Natural killer cell (primary cell): Measurements from ENCODE around the gene PSMD13. TPM values are rescaled to one million over a fixed set of nuclear protein-coding genes. Genes with fewer than 3 reads are reported as not detected.

ENCODE experiments used
- ATAC-seq, 3 donors: fragments of 150-1000 bp in 2 of 3; fragments of 200-7000 bp in 1 of 3; cut with Tn5 transposase; 1 replicate in 1 of 3; 2 replicates in 2 of 3; pipeline ENCODE4 v1.10.0; 2021; ENCODE audit warnings: mild to moderate bottlenecking in 2 of 3, moderate library complexity in 2 of 3
- DNase-seq, 2 donors: peaks; one replicate each; pipeline versions ENCODE4 v3.0.0 to v3.0.0-alpha.2; 2013 to 2021; ENCODE audit warnings: mixed read lengths in 1 of 2
- H3K27ac ChIP-seq: one replicate; pipeline ENCODE4 v1.5.1; 2013; ENCODE audit warnings: mild to moderate bottlenecking, low read length
- H3K27me3 ChIP-seq: one replicate; pipeline ENCODE4 v1.6.1; 2013; ENCODE audit warnings: low read length; ENCODE audit not compliant: control insufficient read depth, insufficient read depth
- H3K36me3 ChIP-seq: one replicate; pipeline ENCODE4 v1.6.1; 2013; ENCODE audit warnings: low read length; ENCODE audit not compliant: control insufficient read depth, insufficient read depth
- H3K4me1 ChIP-seq: one replicate; pipeline ENCODE4 v1.6.1; 2013; ENCODE audit warnings: low read length; ENCODE audit not compliant: control insufficient read depth, insufficient read depth
- H3K4me3 ChIP-seq: one replicate; pipeline ENCODE4 v1.5.1; 2013; ENCODE audit warnings: low read length
- H3K9me3 ChIP-seq: one replicate; pipeline ENCODE4 v1.6.1; 2013; ENCODE audit warnings: low read length; ENCODE audit not compliant: control insufficient read depth, insufficient read depth
- H3K27ac Mint-ChIP-seq, 2 donors: one replicate each; pipeline ENCODE4 v1.8.0; 2022; ENCODE audit warnings: mild to moderate bottlenecking in 2 of 2, mixed read lengths in 2 of 2, moderate library complexity in 1 of 2
- H3K27me3 Mint-ChIP-seq, 2 donors: one replicate each; pipeline ENCODE4 v1.8.0; 2022; ENCODE audit warnings: low read depth in 2 of 2, mixed read lengths in 2 of 2
- H3K36me3 Mint-ChIP-seq: one replicate; pipeline ENCODE4 v1.8.0; 2022; ENCODE audit warnings: mixed read lengths
- H3K4me1 Mint-ChIP-seq, 2 donors: one replicate each; pipeline ENCODE4 v1.8.0; 2022; ENCODE audit warnings: mixed read lengths in 2 of 2
- H3K4me3 Mint-ChIP-seq: one replicate; pipeline ENCODE4 v1.8.0; 2022; ENCODE audit warnings: mild to moderate bottlenecking, moderate library complexity, mixed read lengths
- H3K9me3 Mint-ChIP-seq, 2 donors: one replicate each; pipeline ENCODE4 v1.8.0; 2022; ENCODE audit warnings: mixed read lengths in 2 of 2
- WGBS: methylation state at CpG from one replicate; pipeline ENCODE4 v1.1.7; 2013; ENCODE audit warnings: missing lambda C conversion rate; ENCODE audit not compliant: insufficient coverage; 5-methylcytosine and 5-hydroxymethylcytosine counted together
- intact Hi-C: fragments of 100-400 bp; cut with micrococcal nuclease; formaldehyde crosslinking; loops from one replicate; pipeline ENCODE4 v1.14.2; 2022
- total RNA-seq, 4 donors: library from RNA; stranded (reverse); fragments of 120-200 nt in 1 of 4; gene quantifications; one replicate each; pipeline versions ENCODE4 v1.2.3 to v1.2.4, GENCODE V29; 2013 to 2022
- TF ChIP-seq, protein P1 (sequence below): fragments of 200-600 bp; IDR thresholded peaks from one replicate; pipeline ENCODE4 v1.8.0; 2022; ENCODE audit warnings: antibody characterized with exemption

PSMD13 gene
- total RNA-seq, 3 donors from 2014 or later (not counting 1 experiment from before 2014, with no cell fraction given) = 94.6 to 111 (median 104) TPM

DNA sequence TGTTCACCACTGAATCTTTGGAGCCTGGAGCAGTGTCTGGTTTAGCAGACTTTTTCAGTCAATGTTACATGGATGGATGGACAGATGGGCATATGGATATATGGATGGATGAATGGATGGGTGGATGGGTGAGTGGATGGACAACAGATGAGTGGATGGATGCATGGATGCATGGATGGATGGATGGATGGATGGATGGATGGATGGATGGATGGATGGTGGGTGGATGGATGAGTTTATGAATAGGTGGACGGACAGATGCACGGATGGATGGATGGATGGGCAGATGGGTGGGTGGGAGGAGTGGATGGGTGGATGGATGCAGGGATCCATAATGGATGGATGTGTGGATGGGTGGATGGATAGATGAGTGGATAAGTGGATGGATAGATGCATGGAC is 19.0 kb downstream of the PSMD13 start:
- WGBS = 99% methylated on average over 2 of the region's 2 CpGs
- no peak overlapping the region for H3K4me3 ChIP-seq
- no peak overlapping the region for H3K27ac Mint-ChIP-seq
- H3K4me1 Mint-ChIP-seq = peaks cover 0 to 3% of the 10 kb centered on the region in 2 donors
- TF ChIP-seq, protein P1, sequence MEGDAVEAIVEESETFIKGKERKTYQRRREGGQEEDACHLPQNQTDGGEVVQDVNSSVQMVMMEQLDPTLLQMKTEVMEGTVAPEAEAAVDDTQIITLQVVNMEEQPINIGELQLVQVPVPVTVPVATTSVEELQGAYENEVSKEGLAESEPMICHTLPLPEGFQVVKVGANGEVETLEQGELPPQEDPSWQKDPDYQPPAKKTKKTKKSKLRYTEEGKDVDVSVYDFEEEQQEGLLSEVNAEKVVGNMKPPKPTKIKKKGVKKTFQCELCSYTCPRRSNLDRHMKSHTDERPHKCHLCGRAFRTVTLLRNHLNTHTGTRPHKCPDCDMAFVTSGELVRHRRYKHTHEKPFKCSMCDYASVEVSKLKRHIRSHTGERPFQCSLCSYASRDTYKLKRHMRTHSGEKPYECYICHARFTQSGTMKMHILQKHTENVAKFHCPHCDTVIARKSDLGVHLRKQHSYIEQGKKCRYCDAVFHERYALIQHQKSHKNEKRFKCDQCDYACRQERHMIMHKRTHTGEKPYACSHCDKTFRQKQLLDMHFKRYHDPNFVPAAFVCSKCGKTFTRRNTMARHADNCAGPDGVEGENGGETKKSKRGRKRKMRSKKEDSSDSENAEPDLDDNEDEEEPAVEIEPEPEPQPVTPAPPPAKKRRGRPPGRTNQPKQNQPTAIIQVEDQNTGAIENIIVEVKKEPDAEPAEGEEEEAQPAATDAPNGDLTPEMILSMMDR = no peak
- intact Hi-C loops = no loop called here
- H3K36me3 ChIP-seq = peaks cover 22% of the 10 kb centered on the region
- peaks cover 0 to 3% of the 10 kb centered on the region in 2 donors for H3K27me3 Mint-ChIP-seq
- no peak overlapping the region for H3K4me3 Mint-ChIP-seq
- no peaks in the 10 kb centered on the region for H3K9me3 ChIP-seq
- DNase-seq (no peak), ATAC-seq (no peak)
- H3K9me3 Mint-ChIP-seq = no peaks in the 10 kb centered on the region
- no peaks in the 10 kb centered on the region for H3K27me3 ChIP-seq
- H3K4me1 ChIP-seq = peaks cover 16% of the 10 kb centered on the region
- peaks cover 13% of the 10 kb centered on the region for H3K36me3 Mint-ChIP-seq
- H3K27ac ChIP-seq = no peak overlapping the region

DNA sequence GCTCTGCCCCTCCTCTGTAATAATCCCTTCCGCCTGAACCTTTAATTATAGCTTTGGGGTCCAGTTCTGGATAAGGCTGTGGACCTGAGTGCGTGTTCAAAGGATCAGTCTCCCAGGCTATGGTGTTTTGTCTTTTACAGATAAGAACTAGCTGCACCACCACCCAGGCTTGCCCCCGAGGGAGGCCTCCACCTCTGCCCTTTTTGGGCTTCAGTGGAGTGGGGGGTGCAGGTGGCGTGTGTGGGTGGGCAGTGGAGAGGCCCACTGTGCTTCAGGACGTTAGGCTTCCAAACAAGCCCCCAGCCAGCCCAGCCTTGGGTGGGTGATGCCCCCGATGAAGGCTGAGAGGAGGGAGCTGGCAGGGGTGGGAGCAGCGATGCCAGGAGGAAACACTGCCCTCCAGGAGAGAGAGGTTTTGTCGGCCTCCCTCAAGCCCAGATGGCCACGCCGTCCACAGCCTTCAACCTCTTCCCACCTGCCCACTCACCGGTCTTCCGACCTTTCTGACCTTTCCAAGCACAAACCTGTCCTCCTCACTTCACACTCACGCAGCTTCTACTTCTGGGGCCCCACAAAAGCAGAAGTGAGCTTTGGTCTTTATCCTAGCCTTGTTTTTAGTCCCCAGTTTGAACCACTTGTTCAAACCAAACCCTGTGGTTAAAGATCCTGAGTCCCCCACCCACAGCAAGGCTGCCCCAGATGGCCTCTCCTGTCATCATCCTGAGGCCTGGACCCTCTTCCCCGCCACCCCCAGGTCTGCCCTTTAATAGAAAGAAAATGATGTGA is 20.4 kb downstream of the PSMD13 start:
- H3K4me1 ChIP-seq = peaks cover 12% of the 10 kb centered on the region
- Mint-ChIP-seq H3K4me3 (no peak overlapping the region), H3K27me3 (peaks cover 0 to 3% of the 10 kb centered on the region in 2 donors), H3K9me3 (no peaks in the 10 kb centered on the region), H3K36me3 (peaks cover 7% of the 10 kb centered on the region), H3K27ac (no peak overlapping the region), H3K4me1 (no peaks in the 10 kb centered on the region)
- ATAC-seq (no peak), DNase-seq (no peak)
- no peak overlapping the region for H3K4me3 ChIP-seq
- TF ChIP-seq, protein P1 = no peak
- no peaks in the 10 kb centered on the region for H3K27me3 ChIP-seq
- intact Hi-C loops = no loop called here
- WGBS = 58% methylated on average over 14 of the region's 14 CpGs
- H3K36me3 ChIP-seq = peaks cover 16% of the 10 kb centered on the region
- no peaks in the 10 kb centered on the region for H3K9me3 ChIP-seq
- no peak overlapping the region for H3K27ac ChIP-seq

DNA sequence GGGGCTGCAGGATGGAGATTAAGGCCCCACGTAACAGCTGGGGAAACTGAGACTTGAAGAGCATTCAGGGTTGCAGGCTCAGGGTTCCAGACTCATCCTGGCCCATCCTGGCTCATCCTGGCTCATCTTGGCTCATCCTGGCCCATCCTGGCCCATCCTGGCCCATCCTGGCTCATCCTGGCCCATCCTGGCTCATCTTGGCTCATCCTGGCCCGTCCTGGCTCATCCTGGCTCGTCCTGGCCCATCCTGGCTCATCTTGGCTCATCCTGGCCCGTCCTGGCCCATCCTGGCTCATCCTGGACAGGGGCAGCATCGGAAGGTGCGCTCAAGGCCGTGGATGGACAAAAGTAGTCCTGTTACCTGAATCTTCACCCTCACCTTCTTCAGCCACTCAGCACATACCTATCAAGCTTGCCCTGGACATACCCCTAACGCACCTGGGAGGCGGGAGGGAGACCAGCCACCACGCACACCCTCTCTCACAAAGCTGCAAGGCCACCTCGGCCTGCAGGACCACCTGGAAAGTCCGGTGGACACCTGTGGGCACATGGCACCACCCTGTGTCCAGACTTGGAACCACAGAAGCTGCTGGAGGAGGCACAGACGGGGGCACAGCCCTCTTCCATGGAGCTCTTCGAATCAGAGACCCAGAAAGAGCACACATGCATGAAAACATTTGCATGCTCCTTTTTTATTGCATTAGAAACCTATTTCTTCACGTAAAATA is 21.2 kb downstream of the PSMD13 start:
- no peak overlapping the region for H3K27ac ChIP-seq
- H3K36me3 ChIP-seq = peaks cover 8% of the 10 kb centered on the region
- intact Hi-C loops = no loop called here
- H3K27me3 Mint-ChIP-seq = peaks cover 0 to 3% of the 10 kb centered on the region in 2 donors
- H3K9me3 ChIP-seq = no peaks in the 10 kb centered on the region
- no peaks in the 10 kb centered on the region for H3K9me3 Mint-ChIP-seq
- H3K27me3 ChIP-seq = no peaks in the 10 kb centered on the region
- H3K4me1 Mint-ChIP-seq = no peaks in the 10 kb centered on the region
- TF ChIP-seq, protein P1 = no peak
- H3K27ac Mint-ChIP-seq = no peak overlapping the region
- no peak overlapping the region for H3K4me3 ChIP-seq
- peaks cover 12% of the 10 kb centered on the region for H3K4me1 ChIP-seq
- no peaks in the 10 kb centered on the region for H3K36me3 Mint-ChIP-seq
- ATAC-seq (no peak), DNase-seq (peak in 1 of 2 donors; percentile 7)
- H3K4me3 Mint-ChIP-seq = no peak overlapping the region
- 87% methylated on average over 15 of the region's 15 CpGs for WGBS
